HG03139 (cell line): Measurements from ENCODE around the gene P2RX6.

Source experiments
- ATAC-seq: cut with Tn5 transposase; IDR thresholded peaks from one replicate; pipeline ENCODE4 v1.9.1; 2021; ENCODE audit not compliant: unreplicated experiment

The P2RX6 gene

DNA sequence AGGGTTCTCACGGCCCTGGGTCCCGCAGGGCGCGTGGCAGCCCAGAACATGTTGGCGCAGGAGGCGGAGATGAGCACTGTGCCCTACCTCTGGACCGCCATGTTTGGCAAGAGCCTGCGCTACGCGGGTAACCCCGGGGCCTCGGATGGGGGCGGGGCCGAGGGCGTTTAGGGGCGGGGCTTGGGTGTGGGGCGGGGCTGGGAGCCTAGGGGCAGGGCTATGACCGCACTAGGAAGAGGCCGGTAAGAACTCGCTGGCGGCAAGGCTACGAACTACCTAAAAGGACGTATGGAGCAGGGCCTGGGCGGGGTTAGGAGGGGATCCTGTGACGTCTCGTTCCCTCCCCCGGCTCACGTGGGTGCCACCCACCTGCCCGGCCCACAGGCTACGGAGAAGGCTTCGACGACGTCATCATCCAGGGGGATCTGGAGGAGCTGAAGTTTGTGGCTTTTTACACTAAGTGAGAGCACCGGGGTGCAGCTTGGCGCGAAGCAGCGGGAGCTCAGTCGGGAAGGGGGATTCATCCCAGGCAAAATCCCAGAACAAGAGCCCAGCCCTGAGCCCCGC lies 35.6 kb upstream of the P2RX6 start:
- ATAC-seq, result no peak

DNA sequence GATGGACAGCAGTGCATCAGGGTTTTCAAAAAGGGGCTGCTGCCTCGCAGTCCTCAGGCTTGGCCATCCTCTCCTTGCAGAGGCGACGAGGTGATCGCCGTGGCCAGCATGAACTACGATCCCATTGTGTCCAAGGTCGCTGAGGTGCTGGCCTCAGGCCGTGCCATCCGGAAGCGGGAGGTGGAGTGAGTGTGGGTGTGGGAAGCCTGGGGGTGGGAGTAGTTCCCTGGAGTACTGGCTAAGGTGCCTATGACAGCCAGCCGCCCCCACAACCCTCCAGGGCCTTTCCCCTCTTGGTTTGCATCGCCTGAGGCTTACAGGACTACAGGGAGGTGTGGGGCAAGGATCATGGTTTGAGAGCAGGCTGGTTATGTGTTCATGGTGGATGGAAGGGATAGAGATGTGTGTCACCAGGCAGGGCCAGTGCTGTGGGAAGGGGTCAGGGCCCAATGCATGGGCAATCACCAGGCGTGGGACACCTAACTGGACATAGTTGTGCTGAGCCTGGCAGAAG lies 35.0 kb upstream of the P2RX6 start:
- no peak for ATAC-seq

DNA sequence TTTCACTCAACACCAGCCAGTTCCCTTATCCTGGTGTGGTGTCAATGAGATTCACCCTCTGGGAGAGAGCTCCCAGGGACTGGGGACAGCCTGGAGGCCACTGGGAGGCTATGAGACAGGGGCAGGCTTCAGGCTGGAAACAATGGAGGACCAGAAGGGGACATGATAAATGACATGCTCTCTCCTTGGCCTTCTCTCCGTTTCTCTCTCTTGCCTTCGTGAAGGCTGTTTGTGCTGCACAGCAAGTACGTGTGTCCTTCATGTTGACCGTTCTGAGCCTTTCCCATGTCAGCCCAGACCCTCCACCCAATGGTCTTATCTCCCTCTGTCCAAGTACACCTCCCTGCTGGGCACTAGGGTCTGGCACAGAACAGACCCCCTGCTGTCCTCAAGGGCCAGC lies 34.4 kb upstream of the P2RX6 start:
- ATAC-seq, result no peak

DNA sequence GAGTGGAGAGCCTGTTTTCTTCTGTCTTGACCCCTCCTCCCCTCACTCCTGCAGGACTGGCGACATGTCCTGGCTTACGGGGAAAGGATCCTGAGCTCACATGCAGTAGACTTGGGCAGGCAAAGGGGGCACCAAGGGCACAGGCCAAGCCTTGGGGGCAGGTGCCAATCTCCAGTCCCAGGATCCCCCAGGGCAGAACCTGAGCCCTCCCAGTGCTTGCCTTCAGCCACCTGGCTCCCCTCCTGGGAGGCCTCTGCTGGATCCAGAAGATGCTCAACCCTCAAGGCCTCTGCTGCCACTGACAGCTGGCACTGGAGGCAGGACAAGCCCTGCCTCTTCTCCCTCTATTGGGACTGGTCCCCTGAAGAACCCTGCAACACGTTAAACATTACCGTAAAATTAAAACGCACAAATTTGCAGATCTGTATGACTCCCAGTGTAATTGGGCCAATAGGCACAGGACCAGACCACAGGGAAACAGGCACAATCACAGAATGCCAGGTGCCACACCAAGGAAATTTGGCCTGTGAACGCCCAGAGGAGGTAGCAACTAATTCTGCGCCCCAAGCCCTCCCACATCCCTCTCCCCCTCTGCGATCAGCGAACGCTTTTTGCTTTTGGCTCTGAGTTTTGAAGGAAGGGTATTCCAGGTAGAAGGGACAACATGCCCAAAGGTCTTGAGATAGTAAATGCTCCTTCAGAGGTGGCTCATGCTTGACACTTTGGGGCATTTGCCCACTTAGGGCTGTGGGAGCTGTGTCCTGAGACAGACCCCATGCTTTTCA lies 33.8 kb upstream of the P2RX6 start:
- no peak for ATAC-seq

DNA sequence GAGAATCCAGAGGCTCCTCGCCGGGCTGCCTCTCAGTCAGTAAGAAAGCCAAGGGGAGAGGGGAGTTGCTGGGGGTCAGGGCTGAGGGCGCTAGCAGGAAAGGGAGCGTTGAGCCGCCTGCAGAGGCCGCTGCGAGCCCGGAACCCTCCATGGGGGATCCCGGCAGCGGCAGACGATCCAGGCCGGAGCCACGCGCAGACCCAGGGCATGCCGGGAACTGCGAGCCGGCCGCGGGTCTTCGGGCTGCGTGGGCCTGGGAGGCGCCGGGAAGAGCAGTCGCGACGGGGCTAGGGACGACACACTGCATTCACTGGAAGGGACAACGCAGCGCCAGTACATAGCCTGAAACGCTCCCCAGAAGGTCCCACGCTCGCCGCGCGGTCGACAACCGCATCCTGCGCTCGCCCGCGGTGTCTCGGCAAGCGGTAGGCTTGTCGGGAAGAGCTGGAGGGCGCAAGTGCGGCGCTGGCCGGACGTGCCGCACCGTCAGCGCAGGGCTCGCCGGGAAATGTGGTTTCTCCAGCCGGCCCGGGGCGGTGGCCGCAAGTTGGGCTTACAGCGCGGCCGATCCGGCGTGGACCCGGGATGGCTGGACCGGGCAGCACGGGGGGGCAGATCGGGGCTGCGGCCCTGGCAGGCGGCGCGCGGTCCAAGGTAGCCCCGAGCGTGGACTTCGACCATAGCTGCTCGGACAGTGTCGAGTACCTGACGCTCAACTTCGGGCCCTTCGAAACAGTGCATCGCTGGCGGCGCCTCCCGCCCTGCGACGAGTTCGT lies 33.0 kb upstream of the P2RX6 start, which contains the start of gene LZTR1:
Gene LZTR1 (plus strand): TSS at position 511 of the 776 bp plus-strand sequence. CDS start 75 bp downstream, at position 586.
- ATAC-seq, result peak; percentile 71

DNA sequence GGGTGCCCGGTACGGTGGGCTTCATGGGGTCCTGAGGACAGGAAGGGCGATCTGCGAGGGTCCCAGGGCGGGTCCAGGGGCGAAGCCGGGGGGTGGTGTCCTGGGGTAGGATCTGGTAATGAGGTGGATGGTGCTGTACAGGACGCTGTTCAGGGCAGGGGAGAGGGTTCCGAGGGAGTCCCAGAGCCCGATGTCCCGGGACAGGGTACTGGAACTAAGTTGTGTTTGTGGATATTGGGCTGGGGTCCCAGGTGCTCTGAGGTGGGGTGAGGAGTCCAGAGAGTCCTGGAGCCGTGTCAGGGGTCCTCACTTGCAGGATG lies 32.4 kb upstream of the P2RX6 start:
- peak; percentile 16 for ATAC-seq

DNA sequence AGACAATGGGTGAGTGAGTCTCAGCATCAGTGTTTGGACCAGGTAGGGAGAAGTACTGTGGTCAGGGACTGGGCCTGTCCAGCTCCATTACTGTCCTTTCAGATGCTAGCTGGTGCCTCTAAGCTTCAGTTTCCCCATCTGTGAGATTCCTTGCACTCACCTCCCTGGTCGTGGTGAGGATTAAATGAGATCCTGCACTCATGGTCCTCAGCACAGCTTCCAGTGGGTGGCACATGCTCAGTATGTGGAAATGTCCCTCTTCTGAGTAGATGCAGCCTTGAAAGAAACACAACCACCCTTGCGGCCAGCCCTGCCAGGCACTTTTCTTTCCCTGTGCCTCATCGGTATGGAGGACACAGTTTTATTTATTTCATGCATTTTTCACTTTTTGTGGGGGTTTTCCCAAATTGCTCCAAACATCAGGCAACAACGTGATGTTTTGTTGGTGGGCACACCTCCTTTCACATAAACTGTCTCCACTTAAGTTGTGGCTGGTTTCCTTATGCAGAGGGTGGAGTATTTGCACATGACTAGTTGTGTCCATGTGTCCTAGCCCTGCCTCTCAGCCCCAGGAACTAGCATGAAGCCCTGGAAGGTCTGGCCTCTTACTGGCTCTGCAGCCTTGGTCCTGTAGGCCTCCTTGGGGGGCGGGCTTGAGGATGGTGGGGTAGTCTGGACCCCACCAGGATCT lies 31.7 kb upstream of the P2RX6 start:
- no peak for ATAC-seq

DNA sequence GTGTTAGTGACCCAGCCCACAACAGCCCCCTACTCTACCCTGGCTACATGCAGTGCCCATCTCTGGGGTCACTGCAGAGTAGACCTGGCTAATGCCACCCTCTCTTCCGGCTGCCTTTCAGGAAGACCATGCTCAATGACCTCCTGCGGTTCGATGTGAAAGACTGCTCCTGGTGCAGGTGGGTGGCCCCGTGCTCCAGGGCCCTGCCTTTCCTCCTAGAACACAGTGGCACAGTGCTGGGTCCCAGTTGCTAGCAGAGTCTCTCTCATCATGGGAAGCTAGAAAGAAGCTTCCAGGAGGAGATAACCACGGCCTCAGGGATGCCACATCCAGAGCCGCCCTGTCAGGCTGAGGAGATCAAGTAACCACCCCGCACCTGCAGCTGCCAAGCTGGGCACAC lies 29.2 kb upstream of the P2RX6 start:
- ATAC-seq, result no peak

DNA sequence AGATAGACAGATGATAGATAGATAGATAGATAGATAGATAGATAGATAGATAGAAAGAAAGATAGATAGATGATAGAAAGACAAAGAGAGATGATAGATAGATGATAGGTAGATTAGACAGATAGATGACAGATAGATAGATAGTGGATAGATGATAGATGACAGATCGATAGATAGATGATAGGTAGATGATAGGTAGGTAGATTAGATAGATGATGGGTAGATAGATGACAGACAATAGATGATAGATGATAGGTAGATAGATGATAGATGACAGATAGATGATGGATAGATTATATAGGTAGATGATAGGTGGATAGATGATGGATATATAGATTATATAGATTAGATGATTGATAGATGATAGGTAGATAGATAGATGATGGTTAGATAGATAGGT lies 28.6 kb upstream of the P2RX6 start:
- ATAC-seq, result no peak

DNA sequence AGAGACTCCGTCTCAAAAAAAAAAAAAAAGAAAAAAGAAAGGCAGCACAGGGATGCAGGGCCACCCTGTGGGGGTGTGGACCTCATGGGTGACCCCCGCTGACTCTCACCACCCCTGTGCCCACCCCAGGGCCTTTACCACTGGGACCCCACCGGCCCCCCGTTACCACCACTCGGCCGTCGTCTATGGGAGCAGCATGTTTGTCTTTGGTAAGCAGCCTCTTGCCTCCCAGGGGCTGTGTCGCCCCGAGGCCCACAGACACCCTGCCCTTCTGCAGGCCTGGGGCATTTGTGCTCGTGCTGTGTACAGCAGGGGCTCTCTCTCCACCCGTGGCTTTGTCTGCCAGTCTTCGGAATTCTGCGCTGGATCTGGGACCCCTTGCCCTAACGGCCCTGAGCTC lies 27.6 kb upstream of the P2RX6 start:
- no peak for ATAC-seq

DNA sequence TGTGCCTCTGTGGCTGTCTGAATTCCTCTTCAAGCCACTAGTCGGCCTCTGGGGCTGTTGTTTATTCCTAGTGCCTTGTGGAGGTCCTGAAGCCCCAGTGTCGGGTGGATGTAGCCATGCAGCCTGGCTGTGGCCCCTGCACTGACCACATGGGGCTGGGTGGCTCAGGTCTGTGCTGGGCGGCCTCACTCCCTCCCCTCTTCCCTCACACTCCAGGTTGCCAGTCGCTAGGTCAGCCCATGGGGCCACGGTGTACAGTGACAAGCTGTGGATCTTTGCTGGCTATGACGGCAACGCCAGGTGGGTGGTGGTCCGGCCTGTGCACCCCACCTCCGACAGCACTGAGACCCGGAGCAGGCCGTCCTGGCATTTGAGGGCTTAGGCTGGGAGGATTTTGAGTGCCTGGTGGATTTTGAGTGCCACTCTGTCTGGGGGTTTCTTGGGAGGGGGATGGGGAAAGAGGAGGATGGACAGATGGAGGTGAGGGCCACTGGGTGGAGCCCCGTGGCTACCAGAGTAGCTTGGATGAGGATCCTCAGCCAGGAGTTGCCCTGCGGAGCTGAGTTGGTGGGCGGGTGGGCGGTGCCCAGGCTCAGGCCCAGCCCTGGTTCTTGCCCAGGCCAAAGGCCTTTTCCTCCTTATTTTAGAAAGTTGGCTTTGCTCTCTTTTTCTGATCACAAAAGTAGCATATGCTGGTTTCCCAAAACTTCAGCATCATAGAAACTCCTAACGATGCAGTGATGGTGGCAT lies 26.2 kb upstream of the P2RX6 start:
- ATAC-seq, result no peak

DNA sequence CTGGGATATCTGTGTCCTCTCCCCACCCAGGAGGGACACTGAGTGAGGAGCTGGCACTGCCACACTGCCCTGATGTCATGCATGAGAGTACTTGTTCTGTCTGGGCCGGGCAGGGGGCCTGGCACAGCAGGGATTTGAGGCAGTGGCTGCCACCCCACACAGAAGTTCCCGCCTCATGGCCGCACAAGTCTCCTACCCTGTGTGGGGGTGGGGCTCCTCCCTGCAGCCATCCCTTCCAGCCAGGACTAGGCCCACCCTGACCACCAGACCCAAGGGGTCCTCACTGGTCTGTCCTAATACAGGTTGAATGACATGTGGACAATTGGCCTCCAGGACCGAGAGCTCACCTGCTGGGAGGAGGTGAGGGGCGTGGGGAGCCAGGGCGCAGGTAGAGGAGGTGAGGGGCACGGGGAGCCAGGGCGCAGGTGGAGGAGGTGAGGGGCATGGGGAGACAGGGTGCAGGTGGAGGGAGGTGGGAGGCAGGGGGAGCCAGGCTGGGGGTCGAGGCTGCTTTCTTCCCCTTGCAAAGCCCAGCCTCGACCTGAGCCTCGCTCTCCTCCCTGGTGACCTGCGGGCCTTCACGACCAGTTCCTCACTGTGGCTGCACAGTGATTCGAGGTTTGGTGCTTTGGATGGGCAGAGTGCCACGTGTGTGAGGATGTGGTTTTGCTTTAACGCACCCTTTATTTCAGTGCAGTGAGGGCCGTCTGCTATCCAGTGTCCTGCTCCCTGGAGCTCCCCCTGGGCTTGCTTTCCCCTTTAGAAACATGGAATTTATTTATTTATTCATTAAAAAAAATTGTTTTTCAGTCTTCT lies 25.4 kb upstream of the P2RX6 start:
- ATAC-seq, result no peak

DNA sequence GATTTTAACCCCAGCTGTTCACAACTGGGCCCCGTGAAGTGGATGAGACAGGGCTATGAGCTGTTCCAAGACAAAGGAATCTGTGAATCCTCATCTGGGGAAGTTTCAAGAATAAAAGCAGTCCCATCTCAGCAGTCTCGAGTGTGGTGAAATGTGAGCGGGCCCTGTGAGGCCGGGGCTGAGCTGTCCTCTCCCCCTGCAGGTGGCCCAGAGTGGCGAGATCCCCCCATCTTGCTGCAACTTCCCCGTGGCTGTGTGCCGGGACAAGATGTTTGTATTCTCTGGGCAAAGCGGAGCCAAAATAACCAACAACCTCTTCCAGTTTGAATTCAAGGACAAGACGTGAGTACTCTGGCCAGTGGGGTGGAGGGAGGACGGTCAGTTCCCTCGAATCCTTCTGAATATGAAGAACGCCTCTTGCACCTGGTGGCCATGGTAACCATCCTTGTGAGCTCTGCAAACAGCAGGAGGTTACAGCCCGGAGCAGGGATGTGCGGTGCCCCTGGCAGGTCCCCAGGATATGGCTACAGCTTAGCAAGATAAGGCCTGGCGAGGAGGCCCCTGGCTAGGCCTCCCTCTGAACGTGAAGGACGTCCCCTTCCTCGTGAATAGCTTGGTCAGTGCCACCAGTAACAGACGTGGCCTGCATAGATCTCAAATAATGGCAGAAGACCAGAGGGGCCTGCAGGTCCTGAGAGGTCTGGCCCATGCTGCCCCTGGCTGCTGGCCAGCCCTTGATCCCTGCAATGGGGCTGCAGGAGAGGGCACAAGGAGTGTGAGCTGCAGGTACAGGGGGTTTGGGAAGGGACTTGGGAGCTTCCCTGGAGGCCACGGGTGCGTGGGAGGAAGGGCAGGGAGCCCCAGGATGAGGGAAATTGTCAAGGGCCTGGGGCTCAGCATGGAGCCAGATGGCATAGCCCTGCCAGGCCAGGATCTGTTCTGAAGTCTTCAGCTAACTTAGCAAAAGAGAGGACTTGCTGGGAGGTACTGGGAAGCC lies 24.5 kb upstream of the P2RX6 start:
- no peak for ATAC-seq

DNA sequence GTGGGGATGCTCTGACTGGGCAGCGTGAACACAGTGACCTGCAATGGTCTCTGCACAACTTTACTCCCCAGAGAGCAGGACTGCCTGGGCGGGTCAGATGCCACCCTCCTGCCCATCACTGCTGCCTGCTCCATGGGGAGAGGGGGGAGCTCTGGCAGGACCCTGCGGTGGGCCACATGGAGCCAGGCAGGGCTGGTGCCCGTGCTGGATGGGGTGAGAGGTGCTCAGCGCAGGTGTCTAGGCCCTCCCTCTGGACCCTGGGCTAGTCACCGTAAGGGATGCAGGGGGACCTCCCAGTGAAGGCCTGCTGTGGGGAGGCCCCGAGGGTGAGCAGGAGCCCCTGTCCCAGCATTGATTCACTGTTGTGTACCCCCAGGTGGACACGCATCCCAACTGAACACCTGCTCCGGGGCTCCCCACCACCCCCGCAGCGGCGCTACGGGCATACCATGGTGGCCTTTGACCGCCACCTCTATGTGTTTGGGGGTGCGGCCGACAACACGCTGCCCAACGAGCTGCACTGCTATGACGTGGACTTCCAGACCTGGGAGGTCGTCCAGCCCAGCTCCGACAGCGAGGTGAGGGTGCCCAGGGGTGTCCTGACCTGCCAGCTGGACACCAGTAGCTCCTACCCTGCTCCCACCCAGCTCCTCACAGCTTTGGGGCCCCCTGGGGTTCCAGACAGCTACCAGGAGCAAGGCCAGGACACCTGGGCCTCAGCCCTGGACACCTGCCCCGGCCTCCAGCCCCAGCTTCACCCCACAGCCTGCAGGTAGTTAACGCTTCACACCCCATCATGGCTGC lies 23.5 kb upstream of the P2RX6 start:
- no peak for ATAC-seq

DNA sequence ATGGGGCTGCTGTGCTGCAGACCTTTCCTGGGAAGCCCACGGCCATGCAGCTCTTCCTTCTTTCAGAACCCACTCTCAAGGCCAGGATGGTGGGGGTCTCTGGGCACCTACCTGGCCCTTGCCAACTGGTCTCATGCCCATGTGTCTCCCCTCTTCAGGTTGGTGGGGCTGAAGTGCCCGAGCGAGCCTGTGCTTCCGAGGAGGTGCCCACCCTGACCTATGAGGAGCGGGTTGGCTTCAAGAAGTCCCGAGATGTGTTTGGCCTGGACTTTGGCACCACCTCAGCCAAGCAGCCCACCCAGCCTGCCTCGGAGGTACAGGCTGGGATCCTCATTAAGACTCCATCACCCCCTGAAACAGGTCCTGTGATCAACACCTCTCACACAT lies 22.9 kb upstream of the P2RX6 start:
- no peak for ATAC-seq

DNA sequence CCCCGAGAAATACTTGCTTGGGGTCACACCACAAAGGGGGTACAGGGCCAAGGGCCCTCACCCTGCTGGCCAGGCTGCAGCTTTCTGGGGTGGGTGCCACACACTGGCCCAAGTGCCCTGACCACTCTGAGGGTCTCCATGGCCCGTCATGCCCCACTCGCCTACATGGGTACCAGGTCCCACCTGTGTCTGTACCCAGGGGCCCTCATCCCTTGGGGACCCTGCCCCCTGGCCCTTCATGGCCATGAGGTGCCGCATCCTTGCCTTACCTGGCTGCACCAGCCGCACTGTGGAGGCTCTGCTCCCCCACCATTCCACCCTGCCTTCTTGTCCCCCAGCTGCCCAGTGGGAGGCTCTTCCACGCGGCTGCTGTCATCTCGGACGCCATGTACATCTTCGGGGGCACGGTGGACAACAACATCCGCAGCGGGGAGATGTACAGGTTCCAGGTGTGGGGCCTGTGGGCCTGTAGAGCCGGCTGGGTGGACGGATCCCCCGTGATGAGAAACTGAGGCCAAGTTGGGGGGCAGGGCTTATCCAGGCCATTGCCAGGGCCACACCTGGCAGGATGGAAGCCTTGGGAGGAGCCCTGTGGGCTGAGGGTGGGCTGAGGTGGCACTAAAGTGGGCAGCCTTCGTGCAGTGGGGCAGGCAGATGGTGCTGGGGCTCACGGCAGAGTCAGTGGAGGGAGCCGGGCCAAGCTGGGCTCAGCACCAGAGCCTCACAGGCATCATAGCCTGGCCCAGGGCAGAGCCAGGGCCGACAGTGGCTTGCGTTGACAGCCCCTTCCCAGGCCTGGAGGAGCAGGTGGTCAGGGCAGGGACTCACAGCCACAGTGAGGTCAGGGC lies 22.3 kb upstream of the P2RX6 start:
- no peak for ATAC-seq
